Measurements from ENCODE around the gene RNF5.
"Not testable (repeated sequence)": the region's sequence is repeated elsewhere in the genome, so short reads cannot be mapped to it uniquely, and the experiment has no call there.

RNF5 gene

GRCh38 chr6:32190911-32191677 is 12.9 kb downstream of the RNF5 start:
- no peak for DNase-seq

GRCh38 chr6:32191696-32192607 is 13.7 kb downstream of the RNF5 start:
- DNase-seq, result peak; percentile 15

GRCh38 chr6:32192608-32193039 is 14.4 kb downstream of the RNF5 start, which contains the start of gene GPSM3:
Gene GPSM3, minus strand, starts transcription at chr6:32192643. Its CDS starts 130 bp downstream, at chr6:32192513.
- DNase-seq, result peak; percentile 38

- DNase-seq, result not testable (repeated sequence)
Observed at GRCh38 chr6:32193096-32193495, 14.9 kb downstream of the RNF5 start.

GRCh38 chr6:32194388-32194787 is 16.2 kb downstream of the RNF5 start:
- DNase-seq, result no peak

GRCh38 chr6:32194825-32195651 is 16.8 kb downstream of the RNF5 start:
- peak; percentile 12 for DNase-seq

GRCh38 chr6:32195652-32195901 is 17.4 kb downstream of the RNF5 start:
- peak; percentile 100 for DNase-seq

- DNase-seq, result peak; percentile 55
Observed at GRCh38 chr6:32195902-32196681, 17.9 kb downstream of the RNF5 start.

GRCh38 chr6:32196682-32197616 is 18.7 kb downstream of the RNF5 start:
- no peak for DNase-seq

GRCh38 chr6:32198345-32198696 is 20.1 kb downstream of the RNF5 start:
- DNase-seq, result no peak

GRCh38 chr6:32198866-32199265 is 20.7 kb downstream of the RNF5 start:
- no peak for DNase-seq

GRCh38 chr6:32200711-32201475 is 22.7 kb downstream of the RNF5 start:
- DNase-seq, result no peak

GRCh38 chr6:32202186-32202585 is 24.0 kb downstream of the RNF5 start:
- no peak for DNase-seq

GRCh38 chr6:32203426-32204267 is 25.4 kb downstream of the RNF5 start:
- no peak for DNase-seq

GRCh38 chr6:32204268-32204715 is 26.1 kb downstream of the RNF5 start:
- DNase-seq, result no peak

- DNase-seq, result no peak
Observed at GRCh38 chr6:32208996-32209395, 30.8 kb downstream of the RNF5 start.

- DNase-seq, result no peak
Observed at GRCh38 chr6:32210191-32210601, 32.0 kb downstream of the RNF5 start.

- DNase-seq, result not testable (repeated sequence)
Observed at GRCh38 chr6:32211432-32211831, 33.2 kb downstream of the RNF5 start.

- no peak for DNase-seq
Observed at GRCh38 chr6:32212076-32212760, 34.0 kb downstream of the RNF5 start.

Data from stimulated activated naive CD4-positive, alpha-beta T cell treated with Interleukin-2 at 50 U/mL for 16 hours (primary cell).